HG03196 (cell line): ENCODE data around the gene MOCS2.
"Not testable (repeated sequence)": the region's sequence is repeated elsewhere in the genome, so short reads cannot be mapped to it uniquely, and the experiment has no call there.

ENCODE experiments used
- ATAC-seq: cut with Tn5 transposase; IDR thresholded peaks from one replicate; pipeline ENCODE4 v1.9.1; 2021; ENCODE audit not compliant: unreplicated experiment

Gene MOCS2, protein sequence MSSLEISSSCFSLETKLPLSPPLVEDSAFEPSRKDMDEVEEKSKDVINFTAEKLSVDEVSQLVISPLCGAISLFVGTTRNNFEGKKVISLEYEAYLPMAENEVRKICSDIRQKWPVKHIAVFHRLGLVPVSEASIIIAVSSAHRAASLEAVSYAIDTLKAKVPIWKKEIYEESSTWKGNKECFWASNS

GRCh38 chr5:53109443-53110127 lies at the start of gene MOCS2:
TSS of gene MOCS2 (minus strand) at chr5:53109757. CDS start at chr5:53107174, 2,583 bp downstream.
- ATAC-seq: peak; percentile 97

DNA sequence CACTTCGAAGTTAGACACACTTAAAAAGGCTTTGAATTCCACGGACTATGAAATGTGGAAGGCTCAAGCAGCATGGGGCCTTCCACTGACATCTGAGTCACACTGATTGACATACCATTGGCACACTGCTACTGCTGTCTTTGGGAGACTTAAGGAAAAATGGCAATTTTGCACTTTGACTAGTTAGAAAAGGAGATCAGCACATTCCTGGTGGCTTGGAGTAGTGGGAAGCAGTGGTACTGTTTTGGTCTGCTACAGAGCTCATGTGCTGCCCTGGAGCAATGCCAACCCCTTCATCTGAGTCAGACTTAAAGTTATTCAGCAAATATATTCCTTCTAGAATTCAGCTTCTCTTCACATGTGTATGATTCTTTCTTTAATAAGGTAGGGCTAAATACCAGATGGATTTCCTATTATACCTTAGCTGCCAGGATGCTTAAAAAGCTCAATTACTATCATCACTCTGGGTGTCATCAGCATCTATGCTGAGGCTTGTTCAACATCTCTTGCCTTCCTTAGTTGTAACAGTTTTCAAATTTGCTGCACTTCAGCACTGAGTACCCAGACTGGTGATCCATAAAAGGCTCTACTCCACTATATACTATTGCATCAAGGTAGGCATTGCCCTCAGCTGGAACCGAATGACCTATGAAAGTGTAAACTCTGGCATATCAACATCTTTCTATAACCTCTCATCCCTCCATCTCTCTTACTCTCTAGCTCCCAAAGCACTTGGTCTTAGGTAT lies 42.3 kb upstream of the MOCS2 start:
- no peak for ATAC-seq

- no peak for ATAC-seq
These were observed 23.5 kb upstream of the MOCS2 start for GRCh38 chr5:53133020-53133419.

- ATAC-seq: no peak
These were observed 20.7 kb upstream of the MOCS2 start for GRCh38 chr5:53130266-53130665.

DNA sequence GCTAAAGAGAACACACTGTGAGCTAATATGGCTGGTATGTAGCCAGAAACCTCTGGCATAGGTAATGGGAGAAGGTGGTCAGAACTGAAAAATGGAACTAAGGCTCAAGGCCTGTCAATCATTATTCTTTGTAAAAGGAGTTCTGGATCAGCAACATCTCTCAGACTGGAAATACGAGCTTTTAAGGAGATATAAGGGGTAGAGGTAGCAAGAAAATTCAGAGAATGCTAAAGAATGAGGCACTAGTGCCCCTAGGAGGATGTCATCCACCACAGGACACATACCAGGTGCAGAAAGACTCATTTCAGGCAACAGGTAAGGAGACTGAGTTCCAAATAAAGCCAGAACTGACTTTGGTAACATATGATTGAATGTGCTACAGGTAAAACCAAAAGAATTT lies 18.9 kb upstream of the MOCS2 start:
- ATAC-seq: no peak

GRCh38 chr5:53127107-53127506 lies 17.6 kb upstream of the MOCS2 start:
- no peak for ATAC-seq

- no peak for ATAC-seq
These were observed 17.0 kb upstream of the MOCS2 start for GRCh38 chr5:53126521-53126920.

GRCh38 chr5:53123702-53124101 lies 14.1 kb upstream of the MOCS2 start:
- ATAC-seq: no peak

- no peak for ATAC-seq
These were observed 10.6 kb upstream of the MOCS2 start for GRCh38 chr5:53120165-53120564.

DNA sequence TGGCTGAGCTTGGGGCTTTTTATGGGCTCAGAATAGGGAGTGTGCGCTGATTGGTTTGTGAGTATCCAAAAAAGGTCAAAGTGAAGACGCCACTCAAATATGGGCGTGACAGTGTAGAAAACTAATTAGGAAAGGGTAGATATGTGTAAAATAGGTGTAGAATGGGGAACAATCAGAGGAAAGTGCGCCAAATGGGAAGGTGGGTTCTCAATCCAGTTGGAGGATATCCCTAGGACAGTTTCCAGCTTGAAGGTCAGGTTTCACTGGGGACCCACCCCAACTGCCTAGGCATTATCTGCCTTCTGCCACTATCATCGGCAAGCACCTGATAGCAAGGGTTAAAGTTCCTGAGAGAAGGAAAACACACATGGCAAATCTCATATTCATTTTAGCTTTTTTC lies 9.3 kb upstream of the MOCS2 start:
- ATAC-seq: no peak

DNA sequence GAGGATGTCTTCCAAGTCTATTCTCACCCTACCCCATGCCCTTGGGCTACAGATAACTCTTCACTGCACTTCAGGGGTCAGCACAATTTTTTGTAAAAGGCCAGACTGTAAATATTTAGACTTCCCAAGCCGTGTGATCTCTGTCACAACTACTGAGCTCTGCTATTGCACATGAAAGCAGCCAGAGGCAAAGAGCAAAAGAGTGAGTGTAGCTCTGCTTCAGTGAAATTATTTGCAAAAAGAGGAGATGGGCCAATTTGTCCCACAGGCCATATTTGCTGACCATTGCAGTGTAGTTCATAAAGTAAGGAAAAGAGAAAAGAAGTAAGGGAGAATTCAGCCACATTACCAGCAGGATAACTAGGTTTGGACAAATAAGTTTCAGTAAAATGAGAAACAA lies 7.0 kb upstream of the MOCS2 start:
- no peak for ATAC-seq

DNA sequence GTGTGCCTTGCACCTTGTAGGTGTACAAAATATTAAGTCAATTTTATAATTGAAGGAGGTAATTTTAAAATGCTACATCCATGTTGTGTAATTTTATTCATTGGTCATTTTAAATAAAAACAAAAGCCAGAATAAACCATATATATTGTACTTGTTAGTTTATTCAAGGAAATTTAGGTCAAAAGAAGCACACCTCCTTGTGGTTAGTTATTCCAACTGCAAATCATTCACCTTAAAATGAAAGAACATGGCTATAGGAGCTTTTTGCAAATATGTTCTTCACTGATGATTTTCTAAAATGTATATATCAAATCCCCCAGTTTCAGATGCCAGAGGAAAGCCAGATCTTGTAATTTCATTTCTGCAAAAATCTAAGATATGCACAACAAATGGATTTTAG lies 5.4 kb upstream of the MOCS2 start:
- no peak for ATAC-seq

GRCh38 chr5:53113947-53114346 lies 4.4 kb upstream of the MOCS2 start:
- no peak for ATAC-seq

DNA sequence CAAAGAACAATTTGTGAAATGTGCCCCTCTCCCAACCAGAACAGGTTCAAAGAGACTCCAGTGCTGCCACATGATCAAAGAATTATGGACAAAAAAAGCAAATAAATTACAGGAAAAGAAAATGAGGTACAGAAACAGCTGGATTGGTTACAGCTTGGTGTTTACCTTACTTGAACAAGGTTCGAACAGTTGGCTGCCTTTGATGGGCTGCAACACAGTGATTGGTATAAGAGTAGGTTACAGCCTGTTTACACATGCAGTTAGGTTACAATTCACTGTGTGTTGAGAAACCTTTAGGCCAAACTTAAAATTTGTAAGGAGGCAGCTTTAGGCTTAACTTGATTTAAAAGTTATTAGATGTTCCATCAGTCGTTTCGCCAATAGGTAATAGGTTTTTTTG lies 3.4 kb upstream of the MOCS2 start:
- ATAC-seq: no peak

DNA sequence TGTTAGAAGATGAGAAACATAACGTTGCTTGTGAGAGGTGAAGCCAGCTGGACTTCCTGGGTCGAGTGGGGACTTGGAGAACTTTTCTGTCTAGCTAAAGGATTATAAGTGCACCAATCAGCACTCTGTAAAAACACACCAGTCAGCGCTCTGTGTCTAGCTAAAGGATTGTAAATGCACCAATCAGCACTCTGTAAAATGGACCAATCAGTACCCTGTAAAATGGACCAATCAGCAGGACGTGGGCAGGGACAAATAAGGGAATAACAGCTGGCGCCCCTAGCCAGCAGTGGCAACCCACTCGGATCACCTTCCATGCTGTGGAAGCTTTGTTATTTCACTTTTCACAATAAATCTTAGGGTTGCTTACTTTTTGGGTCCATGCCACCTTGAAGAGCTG lies 2.8 kb upstream of the MOCS2 start:
- ATAC-seq: not testable (repeated sequence)

GRCh38 chr5:53111139-53111538 lies 1.6 kb upstream of the MOCS2 start:
- no peak for ATAC-seq

- ATAC-seq: peak; percentile 4
These were observed 599 bp upstream of the MOCS2 start for GRCh38 chr5:53110156-53110555.

GRCh38 chr5:53109056-53109442 lies 508 bp downstream of the MOCS2 start:
- peak; percentile 15 for ATAC-seq

- ATAC-seq: no peak
These were observed 3.8 kb downstream of the MOCS2 start for GRCh38 chr5:53105611-53106300.

DNA sequence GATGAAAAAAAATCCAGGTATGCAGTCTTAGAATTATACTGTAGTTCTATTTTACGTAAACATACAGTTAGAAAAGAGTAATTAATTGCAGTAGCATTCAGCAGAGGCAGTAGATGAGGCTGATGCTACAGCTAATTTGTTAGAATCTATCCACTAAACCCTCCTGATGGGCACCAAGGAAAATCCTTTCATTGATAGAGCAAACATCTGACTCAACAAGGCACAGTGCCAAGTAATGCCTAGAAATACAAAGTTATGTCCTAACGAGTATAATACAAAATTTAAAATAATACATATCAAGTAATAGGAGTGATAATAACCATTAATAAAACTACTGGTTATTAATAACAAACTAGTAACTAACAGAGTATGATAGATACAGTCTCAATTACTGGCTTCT lies 9.0 kb downstream of the MOCS2 start:
- ATAC-seq: no peak

- ATAC-seq: no peak
These were observed 10.0 kb downstream of the MOCS2 start for GRCh38 chr5:53099546-53099945.
